Measurements from ENCODE around the gene BZW1.

GRCh38 chr2:200794143-200794542 lies 17.6 kb upstream of the BZW1 start:
- TF ChIP-seq CTCF (conservative IDR thresholded peaks at IDR 0.05; ENCODE audit: low read depth, low read length) (no peak), EZH2 (IDR thresholded peaks at IDR 0.05; ENCODE audit: borderline replicate concordance, low read depth, low read length, poor library complexity, severe bottlenecking) (no peak)

Data from A673 (cell line).